B cell (primary cell): ENCODE results near the gene SNX10. TPM values are rescaled to one million over a fixed set of nuclear protein-coding genes. Genes with fewer than 3 reads are reported as not detected.

ENCODE experiments used
- ATAC-seq: fragments of 200-7000 bp; cut with Tn5 transposase; one replicate; pipeline ENCODE4 v1.10.0; 2021; ENCODE audit warnings: low read depth, mild to moderate bottlenecking, moderate number of reproducible peaks, moderate library complexity
- CTCF ChIA-PET: fragments of 350-600 bp; sonication (Branson Sonifier 250); formaldehyde crosslinking; loops from one replicate; lab custom pipeline; 2021; ENCODE audit warnings: antibody characterized with exemption, inconsistent platforms; lab: Charles Lee
- POLR2A ChIA-PET: fragments of 350-600 bp; sonication (Branson Sonifier 250); formaldehyde crosslinking; loops from one replicate; lab custom pipeline; 2021; ENCODE audit warnings: antibody characterized with exemption; lab: Charles Lee
- DNase-seq: peaks from one replicate; pipeline ENCODE4 v3.0.0; 2013
- H2AFZ ChIP-seq: 2 replicates; pipeline ENCODE4 v1.6.1; 2012; ENCODE audit warnings: mild to moderate bottlenecking, low read depth, low read length; ENCODE audit not compliant: insufficient read depth, poor library complexity, severe bottlenecking
- H3K27ac ChIP-seq, 2 donors: 1 replicate in 1 of 2; 2 replicates in 1 of 2; pipeline ENCODE4 v1.5.1; 2012 to 2013; ENCODE audit warnings: low read length in 2 of 2, mild to moderate bottlenecking in 2 of 2, moderate library complexity in 1 of 2
- H3K27me3 ChIP-seq, 4 experiments: fragments of 200-600 bp in 1 of 4; sonication (generic) in 1 of 4; replicated peaks in 1 of 4; 1 replicate in 2 of 4; 2 replicates in 2 of 4; pipeline versions ENCODE4 v1.6.1 to v1.7.0; 2013 to 2016; ENCODE audit warnings: low read length in 3 of 4, mild to moderate bottlenecking in 2 of 4, mixed read lengths in 1 of 4, moderate library complexity in 1 of 4; ENCODE audit not compliant: insufficient read depth in 4 of 4, control insufficient read depth in 3 of 4; ENCODE audit errors: control extremely low read depth in 1 of 4
- H3K36me3 ChIP-seq, 2 experiments: replicated peaks in 1 of 2; 1 replicate in 1 of 2; 2 replicates in 1 of 2; pipeline versions ENCODE4 v1.6.1 to v1.7.1; 2013; ENCODE audit warnings: low read length in 1 of 2; ENCODE audit not compliant: insufficient read depth in 2 of 2, control insufficient read depth in 1 of 2; ENCODE audit errors: control extremely low read depth in 1 of 2, extremely low read depth in 1 of 2
- H3K4me1 ChIP-seq, 2 donors: fragments of 200-600 bp in 1 of 2; sonication (generic) in 1 of 2; 1 replicate in 1 of 2; 2 replicates in 1 of 2; pipeline versions ENCODE4 v1.5.1 to v1.6.1; 2013 to 2017; ENCODE audit warnings: low read length in 2 of 2; ENCODE audit not compliant: control insufficient read depth in 2 of 2, insufficient read depth in 2 of 2
- H3K4me2 ChIP-seq: replicated peaks from 2 replicates; pipeline ENCODE3; 2012; ENCODE audit warnings: mild to moderate bottlenecking, low read depth, low read length; ENCODE audit not compliant: poor library complexity, severe bottlenecking
- H3K4me3 ChIP-seq, 5 experiments: fragments of 200-600 bp in 1 of 5; sonication (generic) in 1 of 5; 1 replicate in 3 of 5; 2 replicates in 2 of 5; pipeline versions ENCODE4 v1.5.1 to v1.7.0; 2011 to 2016; ENCODE audit warnings: low read length in 4 of 5, mild to moderate bottlenecking in 4 of 5, low read depth in 2 of 5, control low read depth in 1 of 5, moderate library complexity in 1 of 5; ENCODE audit not compliant: insufficient read depth in 1 of 5; ENCODE audit errors: control extremely low read depth in 1 of 5, extremely low read depth in 1 of 5
- H3K79me2 ChIP-seq: fragments of 200-600 bp; sonication (generic); one replicate; pipeline ENCODE4 v1.6.0; 2016; ENCODE audit warnings: low read length; ENCODE audit not compliant: control insufficient read depth, insufficient read depth
- H3K9ac ChIP-seq: fragments of 200-600 bp; sonication (generic); 2 replicates; pipeline ENCODE4 v1.6.1; 2017; ENCODE audit warnings: mild to moderate bottlenecking, low read length, moderate library complexity
- H3K9me3 ChIP-seq, 3 donors: one replicate each; pipeline versions ENCODE4 v1.6.1 to v1.7.1; 2013; ENCODE audit warnings: low read length in 2 of 3; ENCODE audit not compliant: control insufficient read depth in 2 of 3, insufficient read depth in 1 of 3; ENCODE audit errors: control extremely low read depth in 1 of 3
- H4K20me1 ChIP-seq: 2 replicates; pipeline ENCODE4 v1.6.0; 2012; ENCODE audit warnings: mild to moderate bottlenecking, low read length; ENCODE audit not compliant: insufficient read depth, control insufficient read depth, poor library complexity, severe bottlenecking
- H3K27ac Mint-ChIP-seq: one replicate; pipeline ENCODE4 v1.8.0; 2021; ENCODE audit warnings: mixed read lengths
- H3K27me3 Mint-ChIP-seq: one replicate; pipeline ENCODE4 v1.8.0; 2021; ENCODE audit warnings: mixed read lengths
- H3K4me1 Mint-ChIP-seq: one replicate; pipeline ENCODE4 v1.8.0; 2021; ENCODE audit warnings: mixed read lengths
- H3K4me3 Mint-ChIP-seq: one replicate; pipeline ENCODE4 v1.8.0; 2021; ENCODE audit warnings: mixed read lengths
- H3K9me3 Mint-ChIP-seq: one replicate; pipeline ENCODE4 v1.8.0; 2022; ENCODE audit warnings: mixed read lengths; ENCODE audit not compliant: insufficient read depth
- CTCF ChIP-seq: fragments of 200-600 bp; IDR thresholded peaks from one replicate; pipeline ENCODE4 v1.8.0; 2022; ENCODE audit warnings: antibody characterized with exemption, mild to moderate bottlenecking
- EZH2 ChIP-seq: IDR thresholded peaks from 2 replicates; pipeline ENCODE4 v1.6.1; 2012; ENCODE audit warnings: borderline replicate concordance, low read depth, mild to moderate bottlenecking, moderate library complexity, low read length; ENCODE audit not compliant: insufficient read depth, poor library complexity, severe bottlenecking
- WGBS: methylation state at CpG from one replicate; pipeline ENCODE4 v1.1.5; 2013; ENCODE audit warnings: missing lambda C conversion rate; ENCODE audit not compliant: insufficient coverage; 5-methylcytosine and 5-hydroxymethylcytosine counted together
- intact Hi-C: fragments of 100-400 bp; cut with micrococcal nuclease; formaldehyde crosslinking; loops from one replicate; pipeline ENCODE4 v1.10.0; 2022
- polyA plus RNA-seq: library from polyadenylated mRNA; depleted of rRNA; stranded (reverse); fragments of >200 nt; gene quantifications from 2 replicates; pipeline ENCODE4 v1.2.3, GENCODE V29; 2012
- total RNA-seq, 2 donors: library from RNA; stranded (reverse); fragments of 120-200 nt in 1 of 2; gene quantifications; 1 replicate in 1 of 2; 2 replicates in 1 of 2; pipeline versions ENCODE4 v1.2.3 to v1.2.4, GENCODE V29; 2013 to 2022

SNX10 gene
- total and polyA plus RNA-seq, 2 donors (not counting 1 experiment from before 2014, with no cell fraction given): 26.5 to 29.2 TPM

- H3K4me2 ChIP-seq: no peak overlapping the region
- peaks cover 21% of the 10 kb centered on the region for H3K79me2 ChIP-seq
- DNase-seq (no peak), ATAC-seq (no peak)
- no peak for TF ChIP-seq CTCF
- ChIA-PET CTCF (interaction anchor here (0.6 to 6.3 kb wide), 6 partner anchors 33 to 794 kb away, joined by 3 to 158 read pairs (median 60); partner anchors contain the start of genes CBX3 and HNRNPA2B1), POLR2A (interaction anchor here (0.5 kb wide), 1 partner anchor 10 kb away, joined by 3 read pairs; no protein-coding TSS in a partner anchor)
- no peak overlapping the region for H3K4me3 Mint-ChIP-seq
- peaks cover 52% of the 10 kb centered on the region for H4K20me1 ChIP-seq
- no peak overlapping the region for H2AFZ ChIP-seq
- H3K27me3 Mint-ChIP-seq: no peaks in the 10 kb centered on the region
- no peaks in the 10 kb centered on the region for H3K9me3 Mint-ChIP-seq
- intact Hi-C loops: no loop called here
- peaks cover 5 to 59% of the 10 kb centered on the region in 2 experiments for H3K36me3 ChIP-seq
- WGBS: 94% methylated on average over 2 of the region's 6 CpGs
- no peak overlapping the region for H3K27ac Mint-ChIP-seq
- H3K4me1 Mint-ChIP-seq: peaks cover 18% of the 10 kb centered on the region
- H3K27me3 ChIP-seq: no peaks in the 10 kb centered on the region
- no peaks in the 10 kb centered on the region for H3K9me3 ChIP-seq
- peaks cover 24% of the 10 kb centered on the region in 2 donors for H3K4me1 ChIP-seq
- no peak overlapping the region for H3K27ac ChIP-seq
- H3K9ac ChIP-seq: no peak overlapping the region
- H3K4me3 ChIP-seq: no peak overlapping the region
These were observed 75.6 kb downstream of the SNX10 start for GRCh38 chr7:26367219-26367711.

- H3K27me3 ChIP-seq: peaks cover 0 to 4% (median 0%) of the 10 kb centered on the region in 4 experiments
- peaks cover 16% of the 10 kb centered on the region for H3K79me2 ChIP-seq
- intact Hi-C loops: no loop called here
- no peak overlapping the region for H3K4me3 Mint-ChIP-seq
- H3K9ac ChIP-seq: no peak overlapping the region
- peaks cover 19 to 21% of the 10 kb centered on the region in 2 donors for H3K4me1 ChIP-seq
- H3K9me3 Mint-ChIP-seq: no peaks in the 10 kb centered on the region
- no peak overlapping the region for H3K4me2 ChIP-seq
- no peak overlapping the region for H3K27ac Mint-ChIP-seq
- no peaks in the 10 kb centered on the region for H3K27me3 Mint-ChIP-seq
- H3K27ac ChIP-seq: no peak overlapping the region
- H3K9me3 ChIP-seq: no peaks in the 10 kb centered on the region
- no peak overlapping the region for H3K4me3 ChIP-seq
- ATAC-seq (no peak), DNase-seq (no peak)
- H3K4me1 Mint-ChIP-seq: peaks cover 12% of the 10 kb centered on the region
- no peak for TF ChIP-seq CTCF
- TF ChIP-seq EZH2: no peak
- no CpG with 5 or more reads among the region's 2 CpGs for WGBS
- peaks cover 8 to 64% of the 10 kb centered on the region in 2 experiments for H3K36me3 ChIP-seq
- POLR2A ChIA-PET: interaction anchor here (1.1 kb wide), 1 partner anchor 167 kb away, joined by 4 read pairs; the partner anchor contains the start of gene CBX3
- H2AFZ ChIP-seq: no peak overlapping the region
- peaks cover 59% of the 10 kb centered on the region for H4K20me1 ChIP-seq
- CTCF ChIA-PET: interaction anchor here (0.7 to 12.7 kb wide), 30 partner anchors 9 to 793 kb away, joined by 3 to 165 read pairs (median 10); partner anchors contain the start of genes HNRNPA2B1, HOXA7 and SNX10
These were observed 76.9 kb downstream of the SNX10 start for GRCh38 chr7:26368542-26368941.
